ENCODE data around the gene ADAMTS15.
A peak's percentile ranks its signal among the peaks of the same experiment; 100 is the strongest.

ADAMTS15 gene

GRCh38 chr11:130514851-130515250 is 66.4 kb downstream of the ADAMTS15 start:
- no peak for DNase-seq (ENCODE audit: low spot score)

DNA sequence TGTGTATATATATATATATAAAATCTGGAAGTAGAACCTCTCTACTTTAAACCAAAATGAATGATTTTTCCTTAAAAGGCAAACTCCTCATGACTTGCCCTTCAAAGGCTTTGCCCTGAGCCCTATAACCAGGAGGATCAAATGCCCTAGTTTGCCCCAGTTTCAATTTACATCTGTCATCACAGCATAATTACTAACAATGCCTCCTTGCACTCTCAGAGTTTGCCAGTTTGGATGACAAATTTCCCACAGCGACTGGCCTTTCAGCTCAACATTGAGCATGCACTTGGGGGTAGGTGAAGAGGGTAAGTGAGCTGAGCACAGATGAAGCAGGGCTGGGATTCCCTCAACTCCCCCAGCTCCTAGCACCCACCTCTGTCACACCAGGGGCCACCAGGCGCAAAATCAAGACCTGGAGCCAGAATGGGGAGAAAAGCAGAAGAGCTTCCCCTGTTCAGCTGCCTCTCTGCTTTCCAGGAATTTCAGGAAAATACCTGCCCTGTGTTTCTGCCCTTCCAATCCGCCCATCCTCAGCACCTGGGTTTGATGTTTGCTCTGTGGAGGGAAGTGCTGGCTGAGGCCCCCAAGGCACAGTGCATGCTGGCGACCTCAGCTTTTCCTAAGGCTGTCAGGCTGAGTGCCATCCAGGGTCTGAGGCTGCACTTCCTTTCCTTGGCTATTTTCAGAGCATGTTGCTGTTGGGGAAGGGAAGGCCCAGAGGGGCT is 67.5 kb downstream of the ADAMTS15 start:
- no peak for DNase-seq (ENCODE audit: low spot score)

GRCh38 chr11:130516554-130517505 is 68.4 kb downstream of the ADAMTS15 start:
- DNase-seq (ENCODE audit: low spot score), result no peak

DNA sequence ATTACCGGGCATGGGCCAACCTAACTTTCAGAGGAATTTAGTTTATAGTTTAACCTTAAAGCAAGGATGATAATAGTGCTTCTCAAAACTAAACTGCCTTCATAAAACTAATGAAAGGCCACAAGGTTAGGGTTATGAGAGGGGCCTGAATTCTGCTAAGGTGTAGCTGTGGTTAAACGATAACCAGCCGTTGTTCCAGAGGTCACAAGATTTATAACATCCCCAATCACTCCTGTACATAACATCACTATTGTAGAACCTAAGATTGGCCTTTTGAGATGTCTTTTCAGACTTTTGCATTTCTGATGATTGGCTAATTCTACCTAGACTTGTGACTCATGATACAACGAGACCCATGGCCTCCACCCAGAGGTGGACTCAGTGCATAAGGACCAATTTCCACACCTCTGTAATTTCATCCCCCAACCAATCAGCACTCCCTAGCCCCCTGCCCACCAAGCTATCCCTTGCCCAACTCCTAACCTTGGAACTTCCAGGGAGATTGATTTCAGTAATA is 69.8 kb downstream of the ADAMTS15 start:
- DNase-seq (ENCODE audit: low spot score), result no peak

DNA sequence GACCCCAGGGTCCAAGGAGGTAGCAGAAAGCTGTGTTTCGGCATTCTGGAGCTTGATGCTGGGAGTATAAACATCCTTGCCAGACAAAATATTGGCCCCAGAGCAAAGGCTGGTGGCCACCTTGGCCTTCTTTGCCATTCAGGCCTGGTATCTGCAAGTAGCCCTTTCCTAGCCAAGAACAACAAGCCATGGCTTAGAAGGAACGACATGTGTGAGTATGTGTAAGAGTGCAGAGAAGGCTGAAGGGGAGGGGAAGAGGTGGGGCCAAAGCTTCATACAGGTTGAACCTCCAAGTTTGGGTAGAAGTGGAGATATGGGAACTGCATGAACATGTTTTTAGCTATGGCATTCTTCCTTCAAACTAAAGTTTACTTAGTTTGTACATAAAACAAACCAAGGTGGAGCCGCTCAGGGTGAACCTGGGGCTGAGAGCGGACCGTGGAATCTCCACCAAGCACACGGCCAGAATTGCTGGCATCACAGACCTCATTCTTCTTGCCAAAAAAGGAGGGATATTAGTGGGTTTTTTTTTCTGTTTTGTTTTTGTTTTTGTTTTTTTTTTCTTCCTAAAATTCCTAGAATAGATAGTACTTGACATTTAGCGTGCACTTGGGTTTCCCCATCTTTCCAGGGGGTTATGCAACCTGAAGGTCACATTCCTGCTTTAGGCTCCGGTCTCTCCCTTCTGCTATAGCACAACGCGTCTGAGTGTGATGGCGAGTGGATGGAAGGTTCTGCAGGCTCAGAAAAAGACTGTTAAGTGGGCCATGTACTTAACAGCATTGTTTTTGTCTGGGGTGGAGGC is 70.9 kb downstream of the ADAMTS15 start:
- no peak for DNase-seq (ENCODE audit: low spot score)

- no peak for DNase-seq (ENCODE audit: low spot score)
These were observed 71.8 kb downstream of the ADAMTS15 start for GRCh38 chr11:130520271-130520671.

DNA sequence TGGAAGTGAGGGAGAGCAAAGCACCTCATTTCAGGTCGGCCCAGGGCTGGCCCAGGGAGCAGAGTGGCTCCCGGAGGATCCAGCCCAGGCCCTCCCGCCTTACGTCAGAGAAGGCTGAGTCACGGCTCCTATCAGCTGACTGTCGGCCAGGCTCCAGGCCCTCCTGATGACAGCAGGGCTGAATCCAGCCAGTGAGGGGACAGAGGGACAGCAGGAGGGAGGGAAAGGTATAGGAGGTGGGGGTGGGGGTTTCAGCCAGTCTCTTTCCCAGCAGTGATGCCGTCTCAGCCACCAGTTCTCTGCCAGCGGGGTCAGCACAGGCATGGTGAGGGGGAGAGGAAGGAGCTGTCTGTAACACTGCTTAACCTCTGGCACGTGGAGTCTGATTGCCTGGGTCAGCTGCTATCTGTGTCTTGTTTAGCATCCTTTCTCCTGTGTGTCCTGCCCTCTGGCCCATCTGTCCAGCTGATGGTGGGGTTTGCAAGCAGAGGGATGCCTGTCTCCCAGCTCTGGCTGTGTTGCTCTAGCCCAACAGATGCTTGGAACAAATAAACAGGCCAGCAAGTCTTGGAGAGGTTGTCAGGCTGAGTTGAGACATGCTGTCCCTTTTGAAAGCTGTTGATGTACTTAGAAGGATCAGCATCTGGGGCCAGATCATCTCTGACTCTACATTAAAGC is 74.0 kb downstream of the ADAMTS15 start:
- DNase-seq (ENCODE audit: low spot score), result peak; percentile 42

GRCh38 chr11:130523166-130523565 is 74.7 kb downstream of the ADAMTS15 start:
- no peak for DNase-seq (ENCODE audit: low spot score)

DNA sequence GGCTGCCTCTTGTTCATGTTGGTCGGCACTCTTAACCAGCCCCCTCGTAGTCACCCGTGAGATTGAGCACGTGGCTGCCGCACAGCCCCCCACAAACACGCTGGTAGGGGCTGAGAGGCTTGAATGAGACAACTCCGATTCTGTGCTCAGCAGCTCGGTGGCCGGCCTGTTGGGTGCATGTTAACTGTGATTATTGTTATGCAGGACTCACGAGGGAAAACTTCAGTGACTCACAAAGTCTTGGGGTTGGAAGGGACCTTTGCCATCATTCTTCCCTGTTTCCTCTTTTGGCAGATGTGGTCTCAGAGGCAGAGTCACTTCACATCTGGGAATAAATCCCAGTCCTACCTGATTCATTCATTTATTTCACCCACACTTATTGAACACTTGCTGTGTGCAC is 75.2 kb downstream of the ADAMTS15 start:
- DNase-seq (ENCODE audit: low spot score), result no peak

- no peak for DNase-seq (ENCODE audit: low spot score)
These were observed 75.8 kb downstream of the ADAMTS15 start for GRCh38 chr11:130524132-130524790.

- no peak for DNase-seq (ENCODE audit: low spot score)
These were observed 76.9 kb downstream of the ADAMTS15 start for GRCh38 chr11:130525307-130525706.
